H54 (cell line): ENCODE data around the gene SOHLH2.

ENCODE experiments used
- DNase-seq: peaks from one replicate; pipeline ENCODE4 v3.0.0; 2011; ENCODE audit warnings: low spot score, mixed read lengths; ENCODE audit not compliant: insufficient read length
- FAIRE-seq: peaks from 3 replicates; lab custom pipeline; 2011; peaks lifted over from hg19 to GRCh38; lab: Jason Lieb, UNC
- POLR2A ChIP-seq: IDR thresholded peaks from 2 replicates; pipeline ENCODE4 v1.6.1; 2011; ENCODE audit warnings: low read depth, mild to moderate bottlenecking, low read length

SOHLH2 gene

DNA sequence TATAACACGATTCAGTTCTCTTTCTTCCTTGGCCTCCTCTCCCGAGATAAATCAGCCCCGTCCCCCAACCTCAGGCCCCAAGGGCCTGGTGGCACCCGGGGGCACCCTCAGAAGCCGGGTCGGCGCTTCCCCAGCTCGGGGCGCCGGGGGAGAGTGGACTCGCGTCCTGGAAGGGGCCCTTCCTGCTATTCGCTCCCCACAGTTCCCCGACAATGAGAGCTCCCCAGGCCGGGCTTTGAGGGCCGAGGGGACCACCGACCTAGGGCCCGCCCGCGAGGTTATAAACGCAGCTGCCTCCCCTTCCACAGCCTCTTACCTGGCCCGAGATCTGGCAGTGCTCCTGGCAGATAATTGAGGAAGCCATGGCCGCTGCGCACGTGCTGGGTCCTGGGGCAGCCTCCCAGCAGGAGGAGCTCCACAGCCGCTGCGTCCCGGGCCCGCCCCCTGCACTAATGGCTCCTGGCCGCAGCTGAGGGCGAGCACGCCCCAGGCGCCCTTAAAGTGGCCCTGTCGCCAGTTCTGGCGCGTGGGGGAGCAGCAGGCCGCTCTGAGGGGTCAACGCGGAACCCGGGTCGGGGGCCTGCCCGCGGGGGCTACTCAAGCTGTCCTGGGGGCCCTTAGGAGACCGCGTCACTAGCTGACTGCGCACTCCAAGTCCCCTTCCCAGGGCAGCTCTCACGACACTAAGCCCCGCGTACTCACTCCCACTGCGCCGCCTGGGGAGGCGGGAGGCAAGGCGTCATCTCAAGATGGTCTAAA is at the start of gene SOHLH2:
SOHLH2 (minus strand) TSS at position 394 of the 759 bp plus-strand sequence; CDS start at position 364, 30 bp downstream.
- TF ChIP-seq POLR2A = no peak
- no peak for DNase-seq
- no peak for FAIRE-seq

GRCh38 chr13:36261976-36262375 is 47.6 kb upstream of the SOHLH2 start:
- TF ChIP-seq POLR2A = no peak
- FAIRE-seq (no peak), DNase-seq (no peak)

- no peak for FAIRE-seq
- TF ChIP-seq POLR2A = no peak
- DNase-seq = no peak
These were observed 46.7 kb upstream of the SOHLH2 start for GRCh38 chr13:36261011-36261410.

DNA sequence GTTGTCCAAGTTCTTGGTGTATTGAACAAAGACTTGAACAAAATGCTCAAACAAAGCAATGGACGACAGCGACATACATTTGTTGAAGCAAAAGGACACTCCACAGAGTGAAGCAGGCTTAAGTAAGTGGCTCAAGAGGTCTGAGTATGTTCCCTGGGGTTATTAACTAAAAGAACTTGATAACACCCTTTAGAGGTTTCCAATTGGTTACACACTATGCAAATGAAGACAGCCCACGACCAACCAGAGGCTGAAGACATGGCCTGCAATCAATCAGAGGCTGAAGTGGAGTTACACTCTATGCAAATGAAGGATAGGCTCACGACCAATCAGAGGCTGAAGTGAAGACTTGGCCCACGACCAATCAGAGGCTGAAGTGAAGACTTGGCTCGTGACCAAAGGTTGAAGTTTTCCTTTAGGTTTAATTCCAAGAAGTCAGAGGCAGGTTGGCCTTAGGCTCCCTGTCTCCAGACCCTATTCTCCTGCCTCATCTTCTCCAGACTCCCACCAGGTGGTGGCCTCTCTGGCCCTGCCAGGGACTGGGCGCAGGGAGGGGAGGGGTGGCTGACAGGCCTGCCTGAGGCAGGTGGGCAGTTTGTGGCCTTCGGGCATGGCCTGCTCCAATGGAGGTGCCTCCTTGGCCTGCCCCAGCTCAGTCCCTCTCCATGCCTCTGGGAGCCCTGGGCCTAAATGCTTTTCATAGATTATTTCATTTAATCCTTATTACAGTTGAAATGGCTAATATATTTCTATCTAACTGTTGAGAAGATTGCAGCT is 45.2 kb upstream of the SOHLH2 start:
- TF ChIP-seq POLR2A = no peak
- DNase-seq = no peak
- FAIRE-seq = no peak

- DNase-seq (no peak), FAIRE-seq (no peak)
- no peak for TF ChIP-seq POLR2A
These were observed 44.5 kb upstream of the SOHLH2 start for GRCh38 chr13:36258831-36259230.

- peak; percentile 48 for FAIRE-seq
- no peak for DNase-seq
- no peak for TF ChIP-seq POLR2A
These were observed 37.2 kb upstream of the SOHLH2 start for GRCh38 chr13:36251526-36251925.

DNA sequence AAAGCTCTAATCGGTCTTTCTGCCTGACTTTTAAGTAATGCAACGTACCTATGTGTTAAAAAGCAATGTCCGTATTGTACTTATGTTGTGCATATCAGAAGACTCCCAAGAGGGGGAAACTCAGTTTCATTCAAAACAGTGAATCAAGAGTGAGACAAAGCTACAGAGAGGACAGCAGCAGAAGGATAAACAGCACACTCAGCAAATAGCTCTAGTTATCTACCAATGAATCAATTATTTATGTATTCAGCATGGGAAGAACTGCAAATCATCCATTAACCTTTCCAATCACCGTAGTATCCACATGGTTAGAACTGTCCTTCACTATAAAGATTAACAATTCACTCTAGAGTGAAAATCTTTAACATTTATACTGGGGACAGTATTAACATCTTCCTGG is 36.7 kb upstream of the SOHLH2 start:
- no peak for FAIRE-seq
- TF ChIP-seq POLR2A = no peak
- no peak for DNase-seq

DNA sequence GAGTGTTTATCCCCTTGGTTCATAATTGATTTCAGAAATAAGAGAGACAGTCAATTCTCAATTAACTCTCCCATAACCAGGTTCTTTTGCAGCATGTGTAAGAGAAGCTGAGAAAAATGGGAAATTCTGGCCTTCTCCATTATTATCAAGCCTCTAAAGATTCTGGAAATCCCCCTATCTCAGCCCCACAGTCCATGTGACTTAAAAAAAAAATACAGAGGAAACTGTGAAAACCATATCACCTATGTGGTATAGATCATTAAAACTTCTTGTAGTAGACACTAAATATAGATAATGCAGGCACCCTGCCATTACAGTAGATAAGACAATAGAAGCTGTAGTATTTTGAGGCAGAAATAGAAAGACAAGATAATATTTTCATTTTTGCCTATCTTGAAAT is 34.3 kb upstream of the SOHLH2 start:
- no peak for DNase-seq
- no peak for FAIRE-seq
- no peak for TF ChIP-seq POLR2A

DNA sequence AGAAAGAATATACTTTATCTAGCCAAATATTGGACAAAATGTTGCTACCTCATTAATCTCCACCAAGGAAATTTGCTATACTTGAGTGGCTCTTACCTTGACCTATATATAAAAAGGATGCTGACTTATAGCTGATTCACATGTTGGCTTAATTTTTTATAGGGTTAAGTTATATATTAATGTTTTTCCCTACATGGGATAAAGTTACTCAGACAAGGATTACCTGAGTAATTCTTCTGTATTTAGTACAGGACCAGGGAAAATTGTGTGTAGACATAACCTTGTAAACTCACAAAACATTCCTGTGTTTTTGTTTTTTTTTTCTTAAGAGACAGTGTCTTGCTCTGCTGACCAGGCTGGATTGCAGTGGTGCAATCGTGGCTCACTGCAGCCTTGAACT is 30.6 kb upstream of the SOHLH2 start:
- DNase-seq (no peak), FAIRE-seq (no peak)
- TF ChIP-seq POLR2A = no peak

DNA sequence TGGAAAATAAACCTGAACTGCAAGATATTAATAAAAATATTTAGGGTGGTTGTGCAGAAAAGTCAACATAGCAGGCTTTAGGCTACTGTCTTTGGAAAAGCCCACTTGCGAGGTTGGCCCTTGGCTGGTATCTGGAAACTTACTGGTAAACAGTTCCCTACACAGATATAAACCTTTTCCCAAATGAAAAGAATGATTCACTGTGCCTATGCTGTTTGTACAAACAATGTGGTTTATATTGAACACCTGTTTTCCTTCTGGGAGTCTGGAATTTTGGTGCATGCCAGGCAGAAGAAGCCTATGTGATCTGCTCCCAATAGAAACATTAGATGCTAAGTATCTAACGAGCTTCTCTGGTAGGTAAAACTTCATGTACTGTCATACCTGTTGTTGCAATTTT is 29.7 kb upstream of the SOHLH2 start:
- FAIRE-seq (no peak), DNase-seq (no peak)
- no peak for TF ChIP-seq POLR2A

DNA sequence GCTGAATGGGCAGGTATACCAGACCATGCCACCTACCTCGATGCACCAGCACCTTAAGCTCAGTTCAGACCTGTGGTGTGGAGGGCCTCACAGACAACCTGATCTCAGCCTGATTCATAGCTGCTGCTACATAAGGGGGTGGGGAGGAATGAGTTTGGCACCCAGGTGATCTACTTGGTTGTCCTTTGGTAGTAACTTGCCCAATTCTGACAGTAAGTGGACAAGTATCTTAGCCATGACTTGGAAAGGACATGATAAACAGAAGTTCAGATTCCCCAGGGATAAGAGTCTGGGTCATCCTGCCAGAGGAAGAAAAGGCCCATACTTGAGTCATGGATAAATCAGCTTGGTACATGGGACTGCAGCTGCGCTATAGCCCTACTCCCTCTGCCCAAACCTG is 28.4 kb upstream of the SOHLH2 start:
- no peak for TF ChIP-seq POLR2A
- DNase-seq (no peak), FAIRE-seq (no peak)

- FAIRE-seq = no peak
These were observed 16.9 kb upstream of the SOHLH2 start for GRCh38 chr13:36231236-36231635.

DNA sequence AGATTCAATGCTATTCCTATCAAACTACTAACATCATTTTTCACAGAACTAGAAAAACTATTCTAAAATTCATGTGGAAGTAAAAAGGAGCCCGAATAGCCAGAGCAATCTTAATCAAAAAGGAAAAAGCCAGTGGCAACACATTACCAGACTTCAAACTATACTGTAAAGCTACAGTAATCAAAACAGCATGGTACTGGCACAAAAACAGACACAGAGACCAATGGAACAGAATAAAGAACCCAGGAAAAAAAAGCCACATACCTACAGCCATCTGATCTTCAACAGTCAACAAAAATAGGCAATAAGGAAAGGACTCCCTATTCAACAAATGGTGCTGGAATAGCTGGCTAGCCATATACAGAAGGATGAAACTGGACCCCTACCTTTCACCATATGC is 10.4 kb upstream of the SOHLH2 start:
- no peak for DNase-seq
- FAIRE-seq = no peak
- TF ChIP-seq POLR2A = no peak

More at GRCh38 chr13:36231236-36231635, 16.9 kb upstream of the SOHLH2 start:
- TF ChIP-seq POLR2A = no peak
- DNase-seq = no peak

DNA sequence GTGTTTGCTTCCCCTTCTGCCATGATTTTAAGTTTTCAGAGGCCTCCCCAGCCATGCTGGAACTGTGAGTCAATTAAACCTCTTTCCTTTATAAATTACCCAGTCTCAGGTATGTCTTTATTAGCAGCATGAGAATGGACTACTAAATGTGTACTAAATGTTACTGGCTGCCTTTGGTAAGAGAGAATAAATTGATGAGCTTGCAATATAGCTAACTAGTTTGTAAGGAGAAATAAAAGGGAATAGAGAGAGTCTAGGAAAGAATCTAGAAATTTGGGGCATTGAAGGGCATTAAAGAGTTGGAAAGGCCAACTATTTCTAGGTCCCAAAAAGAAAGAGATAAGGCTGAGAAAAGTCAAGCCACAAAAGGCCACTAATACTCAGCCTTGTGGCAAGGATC is 5.5 kb upstream of the SOHLH2 start:
- no peak for DNase-seq

More for the DNA sequence above, 5.5 kb upstream of the SOHLH2 start:
- TF ChIP-seq POLR2A = no peak
- FAIRE-seq = no peak
